ENCODE data around the gene CFAP47. TPM values are rescaled to one million over a fixed set of nuclear protein-coding genes. Genes with fewer than 3 reads are reported as not detected.
"Not testable (repeated sequence)": the region's sequence is repeated elsewhere in the genome, so short reads cannot be mapped to it uniquely, and the experiment has no call there.

The CFAP47 gene
- total and polyA plus RNA-seq, 8 donors: 1.1 to 2.2 TPM; not detected in 6

GRCh38 chrX:36214924-36215323 is 295.4 kb downstream of the CFAP47 start:
- Histone ChIP-seq H3K27ac (no peak overlapping the region), H3K36me3 (no peaks in the 10 kb centered on the region), H3K4me1 (no peaks in the 10 kb centered on the region), H3K9me3 (no peaks in the 10 kb centered on the region), H3K4me3 (no peak overlapping the region), H3K27me3 (no peaks in the 10 kb centered on the region)
- WGBS, 5 donors: 50 to 64% (median 55%) methylated on average over 1 of the region's 1 CpG
- TF ChIP-seq POLR2AphosphoS5 (IDR thresholded peaks at IDR 0.05) (no peak), EP300 (IDR thresholded peaks at IDR 0.05) (no peak)
- TF ChIP-seq, protein P1, sequence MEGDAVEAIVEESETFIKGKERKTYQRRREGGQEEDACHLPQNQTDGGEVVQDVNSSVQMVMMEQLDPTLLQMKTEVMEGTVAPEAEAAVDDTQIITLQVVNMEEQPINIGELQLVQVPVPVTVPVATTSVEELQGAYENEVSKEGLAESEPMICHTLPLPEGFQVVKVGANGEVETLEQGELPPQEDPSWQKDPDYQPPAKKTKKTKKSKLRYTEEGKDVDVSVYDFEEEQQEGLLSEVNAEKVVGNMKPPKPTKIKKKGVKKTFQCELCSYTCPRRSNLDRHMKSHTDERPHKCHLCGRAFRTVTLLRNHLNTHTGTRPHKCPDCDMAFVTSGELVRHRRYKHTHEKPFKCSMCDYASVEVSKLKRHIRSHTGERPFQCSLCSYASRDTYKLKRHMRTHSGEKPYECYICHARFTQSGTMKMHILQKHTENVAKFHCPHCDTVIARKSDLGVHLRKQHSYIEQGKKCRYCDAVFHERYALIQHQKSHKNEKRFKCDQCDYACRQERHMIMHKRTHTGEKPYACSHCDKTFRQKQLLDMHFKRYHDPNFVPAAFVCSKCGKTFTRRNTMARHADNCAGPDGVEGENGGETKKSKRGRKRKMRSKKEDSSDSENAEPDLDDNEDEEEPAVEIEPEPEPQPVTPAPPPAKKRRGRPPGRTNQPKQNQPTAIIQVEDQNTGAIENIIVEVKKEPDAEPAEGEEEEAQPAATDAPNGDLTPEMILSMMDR (IDR thresholded peaks at IDR 0.05): no peak
- intact Hi-C loops (cut with DNase I; ENCODE audit: low total_unique reads): no loop called here
- DNase-seq: no peak

DNA sequence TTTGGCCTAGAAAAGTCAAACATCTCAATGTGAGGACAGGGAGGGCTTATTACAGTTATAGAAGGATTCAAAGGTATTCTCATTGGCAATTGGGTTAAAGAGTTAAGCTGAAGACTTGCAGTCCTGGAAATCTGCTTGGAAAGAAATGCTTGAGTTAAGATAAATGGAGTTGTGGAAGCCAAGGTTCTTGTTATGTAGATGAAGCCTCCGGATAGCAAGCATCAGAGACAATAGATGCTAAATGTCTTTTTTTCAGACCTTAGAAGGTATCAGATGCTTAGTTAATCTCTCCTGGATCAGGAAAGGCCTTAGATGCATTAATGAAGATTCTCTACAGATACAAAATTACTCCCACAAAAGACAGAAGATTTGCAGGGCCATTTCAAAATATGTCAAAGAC is 299.3 kb downstream of the CFAP47 start:
- Histone ChIP-seq H3K27ac (no peak overlapping the region), H3K36me3 (no peaks in the 10 kb centered on the region), H3K9me3 (no peaks in the 10 kb centered on the region), H3K4me3 (no peak overlapping the region), H3K27me3 (no peaks in the 10 kb centered on the region), H3K4me1 (no peaks in the 10 kb centered on the region)
- intact Hi-C loops (cut with DNase I; ENCODE audit: low total_unique reads): no loop called here
- WGBS, 5 donors: 42 to 66% (median 45%) methylated on average over 1 of the region's 1 CpG
- no peak for DNase-seq
- no peak for TF ChIP-seq EP300 (IDR thresholded peaks at IDR 0.05)
- TF ChIP-seq POLR2AphosphoS5 (IDR thresholded peaks at IDR 0.05): no peak
- no peak for TF ChIP-seq POLR2A (IDR thresholded peaks at IDR 0.05)

- H3K9me3 ChIP-seq; H3K4me3 ChIP-seq; H3K36me3 ChIP-seq; H3K27me3 ChIP-seq; H3K27ac ChIP-seq; intact Hi-C loops (cut with DNase I; ENCODE audit: low total_unique reads); H3K4me1 ChIP-seq; DNase-seq: not testable (repeated sequence)
- WGBS, 5 donors: 85 to 95% (median 92%) methylated on average over 14 to 21 of the region's 21 CpGs
Observed at GRCh38 chrX:36234840-36235528, 315.4 kb downstream of the CFAP47 start.

- 33 to 91% (median 90%) methylated on average over 1 of the region's 1 CpG for WGBS, 5 donors
- Histone ChIP-seq H3K27me3 (peaks cover 0 to 7% (median 0%) of the 10 kb centered on the region in 3 donors), H3K4me3 (no peak overlapping the region), H3K36me3 (no peaks in the 10 kb centered on the region), H3K27ac (no peak overlapping the region), H3K4me1 (no peaks in the 10 kb centered on the region), H3K9me3 (no peaks in the 10 kb centered on the region)
- intact Hi-C loops (cut with DNase I; ENCODE audit: low total_unique reads): no loop called here
- no peak for DNase-seq
- TF ChIP-seq EP300 (IDR thresholded peaks at IDR 0.05) (no peak), POLR2AphosphoS5 (IDR thresholded peaks at IDR 0.05) (no peak), POLR2A (IDR thresholded peaks at IDR 0.05) (no peak)
- TF ChIP-seq, protein P1 (IDR thresholded peaks at IDR 0.05): no peak
Observed at GRCh38 chrX:36241397-36241796, 321.9 kb downstream of the CFAP47 start.

GRCh38 chrX:36266155-36266554 is 346.6 kb downstream of the CFAP47 start:
- TF ChIP-seq POLR2AphosphoS5 (IDR thresholded peaks at IDR 0.05) (no peak), EP300 (IDR thresholded peaks at IDR 0.05) (no peak), POLR2A (IDR thresholded peaks at IDR 0.05) (no peak)
- TF ChIP-seq, protein P1 (IDR thresholded peaks at IDR 0.05): no peak
- 82 to 96% (median 86%) methylated on average over 4 to 5 of the region's 5 CpGs for WGBS, 5 donors
- no peak overlapping the region for H3K27ac ChIP-seq
- H3K9me3 ChIP-seq: peaks cover 0 to 18% (median 5%) of the 10 kb centered on the region in 4 donors
- intact Hi-C loops (cut with DNase I; ENCODE audit: low total_unique reads): no loop called here
- H3K27me3 ChIP-seq: no peaks in the 10 kb centered on the region
- H3K4me1 ChIP-seq: no peaks in the 10 kb centered on the region
- DNase-seq: no peak
- H3K4me3 ChIP-seq: no peak overlapping the region
- no peaks in the 10 kb centered on the region for H3K36me3 ChIP-seq

Data from stomach (tissue), 9 donors.